ENCODE measurements around the gene OR10H1. TPM values are rescaled to one million over a fixed set of nuclear protein-coding genes. Genes with fewer than 3 reads are reported as not detected.
"Not testable (repeated sequence)": the region's sequence is repeated elsewhere in the genome, so short reads cannot be mapped to it uniquely, and the experiment has no call there.

OR10H1 gene
- total RNA-seq, 4 donors from 2014 or later = not detected

DNA sequence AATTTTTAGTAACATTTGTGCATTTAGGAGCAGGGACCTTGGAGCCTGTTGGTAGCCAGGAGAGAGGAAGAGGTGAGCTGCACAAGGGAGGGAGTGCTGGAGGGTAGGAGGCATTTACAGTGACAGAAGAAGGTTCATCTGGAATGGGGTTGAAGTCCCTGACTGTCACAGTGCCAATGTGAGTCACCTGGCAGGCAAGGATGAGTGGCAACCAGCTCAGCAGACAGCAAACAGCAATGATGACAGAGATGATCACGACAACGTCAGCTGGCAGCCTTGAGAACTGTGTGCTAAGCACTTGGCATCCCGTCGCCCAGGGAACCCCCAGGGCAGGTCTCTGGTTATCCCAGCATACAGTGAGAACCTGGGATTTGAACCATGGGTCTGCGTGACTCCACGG lies 25.4 kb downstream of the OR10H1 start:
- H3K27me3 ChIP-seq = no peaks in the 10 kb centered on the region
- TF ChIP-seq CTCF (IDR thresholded peaks at IDR 0.05) (no peak), POLR2A (IDR thresholded peaks at IDR 0.05) (no peak)
- no peak for DNase-seq
- no peaks in the 10 kb centered on the region for H3K36me3 ChIP-seq
- H3K4me3 ChIP-seq = no peak overlapping the region
- no peaks in the 10 kb centered on the region for H3K9me3 ChIP-seq
- no peaks in the 10 kb centered on the region for H3K4me1 ChIP-seq
- H3K27ac ChIP-seq = no peak overlapping the region
- intact Hi-C loops (cut with DNase I; ENCODE audit: low total_unique reads) = no loop called here

GRCh38 chr19:15788594-15789270 lies 26.7 kb downstream of the OR10H1 start:
- Histone ChIP-seq H3K9me3 (no peaks in the 10 kb centered on the region), H3K27me3 (no peaks in the 10 kb centered on the region), H3K4me3 (no peak overlapping the region), H3K36me3 (no peaks in the 10 kb centered on the region), H3K4me1 (no peaks in the 10 kb centered on the region), H3K27ac (no peak overlapping the region)
- no peak for DNase-seq
- TF ChIP-seq POLR2A (IDR thresholded peaks at IDR 0.05) = no peak
- no peak for TF ChIP-seq CTCF (IDR thresholded peaks at IDR 0.05)
- intact Hi-C loops (cut with DNase I; ENCODE audit: low total_unique reads) = no loop called here

- no peak within 1 kb of the TSS for H3K4me3 ChIP-seq
- no peaks in the 10 kb centered on the region for H3K36me3 ChIP-seq
- H3K27ac ChIP-seq = no peak within 1 kb of the TSS
- no peaks in the 10 kb centered on the region for H3K27me3 ChIP-seq
- TF ChIP-seq POLR2A (IDR thresholded peaks at IDR 0.05) (no peak), CTCF (IDR thresholded peaks at IDR 0.05) (no peak)
- DNase-seq = no peak
- intact Hi-C loops (cut with DNase I; ENCODE audit: low total_unique reads) = no loop called here
- no peaks in the 10 kb centered on the region for H3K9me3 ChIP-seq
- H3K4me1 ChIP-seq = no peaks in the 10 kb centered on the region
Observed at GRCh38 chr19:15787611-15788155, 27.8 kb downstream of the OR10H1 start, which contains the start of gene OR10H5. Gene OR10H5, plus strand, starts transcription at chr19:15787661. Its CDS starts 6,388 bp downstream, at chr19:15794049.

DNA sequence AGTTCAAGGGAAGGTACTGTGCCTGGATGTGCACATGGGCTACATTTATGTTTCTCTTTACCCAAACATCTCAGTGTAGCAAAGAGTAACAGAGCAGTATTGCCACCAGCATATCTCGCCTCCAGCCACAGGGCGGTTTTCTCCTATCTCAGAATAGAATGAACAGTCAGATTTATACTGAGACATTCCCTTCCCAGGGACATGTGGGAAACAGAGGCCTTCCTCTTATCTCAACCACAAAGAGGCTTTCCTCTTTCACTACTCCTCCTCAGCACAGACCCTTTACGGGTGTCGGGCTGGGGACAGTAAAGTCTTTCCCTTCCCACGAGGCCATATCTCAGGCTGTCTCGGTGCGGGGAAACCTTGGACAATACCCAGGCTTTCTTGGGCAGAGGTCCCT lies 32.6 kb downstream of the OR10H1 start:
- H3K27me3 ChIP-seq; H3K27ac ChIP-seq; H3K9me3 ChIP-seq; H3K36me3 ChIP-seq; DNase-seq; H3K4me3 ChIP-seq; intact Hi-C loops (cut with DNase I; ENCODE audit: low total_unique reads): not testable (repeated sequence)
- peaks cover 0 to 13% of the 10 kb centered on the region in 2 donors for H3K4me1 ChIP-seq

- Histone ChIP-seq H3K4me1 (peaks cover 0 to 13% of the 10 kb centered on the region in 2 donors), H3K27ac (no peak overlapping the region), H3K27me3 (no peaks in the 10 kb centered on the region), H3K36me3 (no peaks in the 10 kb centered on the region), H3K9me3 (no peaks in the 10 kb centered on the region), H3K4me3 (no peak overlapping the region)
- intact Hi-C loops (cut with DNase I; ENCODE audit: low total_unique reads) = no loop called here
- no peak for DNase-seq
- TF ChIP-seq CTCF (IDR thresholded peaks at IDR 0.05) = no peak
- TF ChIP-seq POLR2A (IDR thresholded peaks at IDR 0.05) = no peak
Observed at GRCh38 chr19:15782211-15782610, 33.3 kb downstream of the OR10H1 start.

Data from uterus (tissue), 4 donors.